Astrocyte (in vitro differentiated cells and primary cell): Measurements from ENCODE around the gene CYB561D1. TPM values are rescaled to one million over a fixed set of nuclear protein-coding genes. Genes with fewer than 3 reads are reported as not detected.

Experiments
- DNase-seq: peaks from one replicate; pipeline ENCODE4 v3.0.0-alpha.2; 2010; ENCODE audit warnings: low read depth
- FAIRE-seq: peaks from 2 replicates; lab custom pipeline; 2011; peaks lifted over from hg19 to GRCh38; lab: Jason Lieb, UNC
- H2AFZ ChIP-seq: 2 replicates; pipeline ENCODE4 v1.6.0; 2012; ENCODE audit warnings: low read depth, low read length, inconsistent platforms
- H3K27ac ChIP-seq: 2 replicates; pipeline ENCODE4 v1.5.1; 2011; ENCODE audit warnings: low read depth, low read length, inconsistent platforms
- H3K27me3 ChIP-seq: 2 replicates; pipeline ENCODE4 v1.6.0; 2011; ENCODE audit warnings: low read length, inconsistent platforms; ENCODE audit not compliant: insufficient read depth
- H3K36me3 ChIP-seq: 2 replicates; pipeline ENCODE4 v1.5.1; 2011; ENCODE audit warnings: low read length, inconsistent platforms; ENCODE audit not compliant: insufficient read depth
- H3K4me1 ChIP-seq: 2 replicates; pipeline ENCODE4 v1.5.1; 2011; ENCODE audit warnings: low read length, inconsistent platforms; ENCODE audit not compliant: insufficient read depth
- H3K4me2 ChIP-seq: 2 replicates; pipeline ENCODE4 v1.6.0; 2012; ENCODE audit warnings: low read length, inconsistent platforms
- H3K4me3 ChIP-seq: 2 replicates; pipeline ENCODE4 v1.5.1; 2011; ENCODE audit warnings: low read depth, mild to moderate bottlenecking, low read length, inconsistent platforms; ENCODE audit not compliant: insufficient read depth
- H3K79me2 ChIP-seq: 2 replicates; pipeline ENCODE4 v1.6.0; 2012; ENCODE audit warnings: mild to moderate bottlenecking, low read length, inconsistent platforms; ENCODE audit not compliant: insufficient read depth
- H3K9ac ChIP-seq: 2 replicates; pipeline ENCODE4 v1.6.0; 2012; ENCODE audit warnings: mild to moderate bottlenecking, low read length, inconsistent platforms
- H3K9me3 ChIP-seq: 2 replicates; pipeline ENCODE4 v1.5.1; 2012; ENCODE audit warnings: low read depth, mild to moderate bottlenecking, low read length, inconsistent platforms; ENCODE audit not compliant: insufficient read depth
- H4K20me1 ChIP-seq: 2 replicates; pipeline ENCODE4 v1.6.0; 2012; ENCODE audit warnings: low read length, inconsistent platforms; ENCODE audit not compliant: insufficient read depth
- H3K27ac Mint-ChIP-seq: one replicate; pipeline ENCODE4 v1.8.0; 2021; ENCODE audit warnings: mild to moderate bottlenecking, mixed read lengths; ENCODE audit not compliant: unreplicated experiment
- H3K27me3 Mint-ChIP-seq: one replicate; pipeline ENCODE4 v1.8.0; 2021; ENCODE audit warnings: low read depth, mixed read lengths; ENCODE audit not compliant: unreplicated experiment
- H3K36me3 Mint-ChIP-seq: one replicate; pipeline ENCODE4 v1.8.0; 2021; ENCODE audit warnings: low read depth, mixed read lengths; ENCODE audit not compliant: unreplicated experiment
- H3K4me1 Mint-ChIP-seq: one replicate; pipeline ENCODE4 v1.8.0; 2021; ENCODE audit warnings: low read depth, mixed read lengths; ENCODE audit not compliant: unreplicated experiment
- H3K4me3 Mint-ChIP-seq: one replicate; pipeline ENCODE4 v1.8.0; 2021; ENCODE audit warnings: mild to moderate bottlenecking, moderate library complexity, mixed read lengths; ENCODE audit not compliant: unreplicated experiment
- H3K9me3 Mint-ChIP-seq: one replicate; pipeline ENCODE4 v1.8.0; 2021; ENCODE audit warnings: mild to moderate bottlenecking, mixed read lengths; ENCODE audit not compliant: unreplicated experiment
- CTCF ChIP-seq: IDR thresholded peaks from 2 replicates; pipeline ENCODE4 v1.5.1; 2011; ENCODE audit warnings: low read depth, mild to moderate bottlenecking, inconsistent platforms, low read length, moderate library complexity; ENCODE audit not compliant: insufficient read depth
- EZH2 ChIP-seq: IDR thresholded peaks from 2 replicates; pipeline ENCODE4 v1.6.1; 2012; ENCODE audit warnings: mild to moderate bottlenecking, low read length, inconsistent platforms; ENCODE audit not compliant: insufficient read depth
- total RNA-seq: library from RNA; stranded (reverse); gene quantifications from 2 replicates; pipeline ENCODE4 v1.2.1, GENCODE V29; 2021

Gene CYB561D1
- total RNA-seq, 1 donor from 2014 or later, result 9.4 TPM

DNA sequence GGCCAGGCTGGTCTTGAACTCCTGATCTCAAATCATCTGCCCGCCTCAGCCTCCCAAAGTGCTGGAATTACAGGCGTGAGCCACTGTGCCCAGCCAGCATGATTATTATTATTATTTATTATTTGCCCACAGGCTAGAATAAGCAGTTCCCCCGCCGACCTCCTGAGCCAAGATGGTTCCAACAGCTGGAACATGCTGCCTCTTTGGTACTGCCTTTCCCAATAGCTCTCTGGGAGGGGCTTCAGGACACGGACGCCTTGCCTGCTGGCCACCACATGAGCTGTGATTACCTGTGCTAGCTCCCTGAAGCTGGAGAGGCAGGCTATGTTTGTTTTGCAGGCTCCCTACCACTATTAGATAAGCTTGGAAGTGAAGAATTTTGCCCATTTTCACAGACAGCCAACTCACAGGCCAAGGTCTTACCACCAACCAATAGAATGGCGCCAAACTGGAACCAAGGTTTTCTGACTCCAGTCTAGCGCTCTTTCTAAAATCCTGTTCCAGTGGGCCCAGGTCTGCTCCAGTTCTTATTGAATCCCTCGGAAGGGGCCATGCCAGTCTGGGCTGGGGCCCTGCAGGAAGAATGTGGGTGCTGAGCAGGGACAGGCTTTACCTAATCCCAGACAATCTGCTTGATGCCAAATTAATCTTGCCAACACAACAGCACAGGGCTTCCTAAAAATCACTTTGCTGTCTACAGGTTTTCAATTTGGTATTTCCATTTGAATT, 43.7 kb downstream of the CYB561D1 start:
- H3K27ac Mint-ChIP-seq, result no peak overlapping the region
- H4K20me1 ChIP-seq, result no peaks in the 10 kb centered on the region
- H3K4me2 ChIP-seq, result no peak overlapping the region
- peaks cover 5% of the 10 kb centered on the region for H3K4me1 Mint-ChIP-seq
- H2AFZ ChIP-seq, result no peak overlapping the region
- H3K9me3 Mint-ChIP-seq, result peaks cover 2% of the 10 kb centered on the region
- H3K27me3 Mint-ChIP-seq, result peaks cover 24% of the 10 kb centered on the region
- no peak for TF ChIP-seq CTCF
- H3K4me3 Mint-ChIP-seq, result no peak overlapping the region
- H3K4me1 ChIP-seq, result peaks cover 2% of the 10 kb centered on the region
- H3K27me3 ChIP-seq, result peaks cover 2% of the 10 kb centered on the region
- H3K9ac ChIP-seq, result no peak overlapping the region
- H3K36me3 Mint-ChIP-seq, result no peaks in the 10 kb centered on the region
- no peak overlapping the region for H3K27ac ChIP-seq
- H3K4me3 ChIP-seq, result no peak overlapping the region
- H3K9me3 ChIP-seq, result no peaks in the 10 kb centered on the region
- H3K79me2 ChIP-seq, result no peaks in the 10 kb centered on the region
- no peak for FAIRE-seq
- DNase-seq, result no peak
- no peaks in the 10 kb centered on the region for H3K36me3 ChIP-seq

GRCh38 chr1:109538827-109539555, 45.1 kb downstream of the CYB561D1 start:
- Histone ChIP-seq H3K36me3 (no peaks in the 10 kb centered on the region), H3K4me1 (no peaks in the 10 kb centered on the region), H3K79me2 (no peaks in the 10 kb centered on the region), H3K4me3 (no peak overlapping the region), H3K27me3 (peaks cover 2% of the 10 kb centered on the region), H4K20me1 (no peaks in the 10 kb centered on the region), H3K27ac (no peak overlapping the region), H3K4me2 (no peak overlapping the region), H3K9ac (no peak overlapping the region), H2AFZ (no peak overlapping the region), H3K9me3 (no peaks in the 10 kb centered on the region)
- TF ChIP-seq EZH2, result no peak
- Mint-ChIP-seq H3K36me3 (no peaks in the 10 kb centered on the region), H3K4me3 (no peak overlapping the region), H3K4me1 (peaks cover 2% of the 10 kb centered on the region), H3K27me3 (peaks cover 24% of the 10 kb centered on the region), H3K9me3 (peaks cover 2% of the 10 kb centered on the region), H3K27ac (no peak overlapping the region)
- DNase-seq, result no peak
- no peak for FAIRE-seq

- H3K4me1 ChIP-seq, result no peaks in the 10 kb centered on the region
- TF ChIP-seq EZH2 (no peak), CTCF (no peak)
Observed at GRCh38 chr1:109539676-109540075, 45.8 kb downstream of the CYB561D1 start, which contains the start of gene GPR61. TSS of gene GPR61 (plus strand) at chr1:109539872. CDS start at chr1:109543023, 3,151 bp downstream.

More at GRCh38 chr1:109539676-109540075, 45.8 kb downstream of the CYB561D1 start, which contains the start of gene GPR61:
- H3K9ac ChIP-seq, result no peak within 1 kb of the TSS
- Mint-ChIP-seq H3K27ac (no peak within 1 kb of the TSS), H3K9me3 (peaks cover 2% of the 10 kb centered on the region), H3K36me3 (no peaks in the 10 kb centered on the region), H3K4me3 (no peak within 1 kb of the TSS), H3K4me1 (peaks cover 2% of the 10 kb centered on the region), H3K27me3 (peaks cover 24% of the 10 kb centered on the region)
- no peaks in the 10 kb centered on the region for H3K79me2 ChIP-seq
- H3K4me3 ChIP-seq, result no peak within 1 kb of the TSS
- DNase-seq (no peak), FAIRE-seq (no peak)
- no peak within 1 kb of the TSS for H3K4me2 ChIP-seq
- H3K27me3 ChIP-seq, result peaks cover 2% of the 10 kb centered on the region
- H3K9me3 ChIP-seq, result no peaks in the 10 kb centered on the region
- H2AFZ ChIP-seq, result no peak within 1 kb of the TSS
- no peak within 1 kb of the TSS for H3K27ac ChIP-seq
- no peaks in the 10 kb centered on the region for H4K20me1 ChIP-seq
- no peaks in the 10 kb centered on the region for H3K36me3 ChIP-seq
